ENCODE data around the gene CD33. TPM values are rescaled to one million over a fixed set of nuclear protein-coding genes. Genes with fewer than 3 reads are reported as not detected.

The CD33 gene
- total RNA-seq, result not detected in 2 replicates

GRCh38 chr19:51224898-51225393 lies at the start of gene CD33:
Gene CD33 (plus strand): TSS chr19:51225080. CDS start chr19:51225119, 39 bp downstream.

DNA sequence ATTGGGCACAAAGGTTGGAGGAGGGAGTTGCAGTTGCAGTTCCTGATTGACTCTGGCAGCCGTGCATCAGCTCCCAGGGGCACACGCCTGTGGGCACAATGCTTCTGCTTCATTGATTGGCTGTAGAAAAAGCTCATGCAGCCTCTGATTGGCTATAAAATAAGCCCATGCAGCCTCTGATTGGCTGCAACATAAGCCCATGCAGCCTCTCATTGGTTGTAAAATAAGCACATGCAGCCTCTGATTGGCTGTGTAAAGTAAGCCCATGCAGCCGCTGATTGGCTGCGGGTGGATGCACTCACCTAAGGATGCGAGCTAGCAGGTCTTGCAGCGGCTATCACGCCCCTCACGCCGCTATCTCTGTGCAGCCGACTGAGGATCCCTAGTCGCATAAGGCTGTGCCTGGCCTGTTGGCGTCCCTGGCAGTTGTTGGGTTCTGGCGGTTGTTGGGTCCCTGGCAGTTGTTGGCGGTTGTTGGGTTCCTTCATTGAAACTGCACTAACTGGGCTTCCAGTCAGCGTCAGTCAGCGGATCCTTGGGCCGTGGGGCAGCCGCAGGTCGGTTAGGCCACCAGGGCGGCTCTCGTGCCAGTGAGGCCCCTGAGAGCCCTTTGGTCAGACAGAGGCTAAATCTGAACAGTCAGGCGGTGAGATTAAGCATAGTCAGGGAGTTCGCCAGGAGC lies 26.0 kb downstream of the CD33 start, which contains the start of gene SIGLECL1:
SIGLECL1 (plus strand) TSS at position 295 of the 682 bp plus-strand sequence. CDS start 12,993 bp downstream, outside the sequence.

Other genes with a start within 250 kb of the CD33 start
- gene KLK7, start 241.2 kb upstream of the CD33 start, total RNA-seq, result not detected in 2 replicates
- not detected in 2 replicates for gene KLK8, start 223.5 kb upstream of the CD33 start, total RNA-seq
- not detected in 2 replicates for gene KLK10, start 205.4 kb upstream of the CD33 start, total RNA-seq
- not detected in 2 replicates for gene KLK11, start 198.5 kb upstream of the CD33 start, total RNA-seq
- not detected in 2 replicates for gene KLK12, start 190.1 kb upstream of the CD33 start, total RNA-seq
- not detected in 2 replicates for gene KLK13, start 160.0 kb upstream of the CD33 start, total RNA-seq
- gene KLK14, start 142.2 kb upstream of the CD33 start, total RNA-seq, result not detected in 2 replicates
- gene CTU1, start 116.7 kb upstream of the CD33 start, total RNA-seq, result 8.6 and 8.7 TPM in 2 replicates
- not detected in 2 replicates for gene SIGLEC9, start 100.2 kb upstream of the CD33 start, total RNA-seq
- gene SIGLEC7, start 82.8 kb upstream of the CD33 start, total RNA-seq, result not detected in 2 replicates
- gene SIGLECL1, start 26.0 kb downstream of the CD33 start, total RNA-seq, result not detected in 2 replicates
- 0.05 TPM in 1 of 2 replicates, not detected in the other for gene IGLON5, start 86.6 kb downstream of the CD33 start, total RNA-seq
- 0.89 and 1.4 TPM in 2 replicates for gene VSIG10L, start 117.1 kb downstream of the CD33 start, total RNA-seq
- gene ETFB, start 141.3 kb downstream of the CD33 start, total RNA-seq, result 58.8 and 149 TPM in 2 replicates
- not detected in 2 replicates for gene CLDND2, start 143.9 kb downstream of the CD33 start, total RNA-seq
- not detected in 2 replicates for gene NKG7, start 147.6 kb downstream of the CD33 start, total RNA-seq
- not detected in 2 replicates for gene LIM2, start 162.9 kb downstream of the CD33 start, total RNA-seq
- not detected in 2 replicates for gene C19orf84, start 165.5 kb downstream of the CD33 start, total RNA-seq
- not detected in 2 replicates for gene SIGLEC10, start 192.6 kb downstream of the CD33 start, total RNA-seq
- gene SIGLEC8, start 233.4 kb downstream of the CD33 start, total RNA-seq, result not detected in 2 replicates

Measured in smooth muscle cell of the umbilical artery (primary cell).